A549 (cell line): ENCODE measurements around the gene STOX2. TPM values are rescaled to one million over a fixed set of nuclear protein-coding genes. Genes with fewer than 3 reads are reported as not detected.

Source experiments
- ATAC-seq, 2 experiments: fragments of 200-7000 bp in 1 of 2; fragments of >200 bp in 1 of 2; cut with Nextera tagmentation in 1 of 2; cut with Tn5 transposase in 1 of 2; 3 replicates each; pipeline versions ENCODE4 v1.8.0 to v1.9.1; 2018 to 2020; ENCODE audit warnings: mild to moderate bottlenecking in 1 of 2, moderate library complexity in 1 of 2
- CTCF ChIA-PET: fragments of 300-600 bp; sonication (Branson Sonifier 250); formaldehyde crosslinking; extraction: SDS; loops from one replicate; lab custom pipeline; 2021; ENCODE audit warnings: antibody characterized with exemption, inconsistent platforms; lab: Yijun Ruan, JAX
- POLR2A ChIA-PET: fragments of 350-600 bp; formaldehyde crosslinking; extraction: SDS; loops from one replicate; lab custom pipeline; 2021; ENCODE audit warnings: antibody characterized with exemption, inconsistent platforms; lab: Yijun Ruan, JAX
- DNase-seq, 2 experiments: peaks; one replicate each; pipeline versions ENCODE4 v3.0.0 to v3.0.0-alpha.2; 2011 to 2016; ENCODE audit warnings: low read depth in 1 of 2, low spot score in 1 of 2
- FAIRE-seq: peaks from 2 replicates; lab custom pipeline; 2011; peaks lifted over from hg19 to GRCh38; lab: Jason Lieb, UNC
- H3K27ac ChIP-seq, 2 experiments: fragments of >200 bp; sonication (Bioruptor Twin); formaldehyde crosslinking; 3 replicates each; pipeline ENCODE4 v1.5.1; 2016 to 2017
- H3K4me1 ChIP-seq: fragments of >200 bp; sonication (Bioruptor Twin); formaldehyde crosslinking; 3 replicates; pipeline ENCODE4 v1.6.1; 2016
- H3K4me2 ChIP-seq: fragments of >200 bp; sonication (Bioruptor Twin); formaldehyde crosslinking; 3 replicates; pipeline ENCODE4 v1.6.1; 2016
- H3K4me3 ChIP-seq: fragments of >200 bp; sonication (Bioruptor Twin); formaldehyde crosslinking; 3 replicates; pipeline ENCODE4 v1.5.1; 2016
- H3K9me3 ChIP-seq: fragments of >200 bp; sonication (Bioruptor Twin); formaldehyde crosslinking; 3 replicates; pipeline ENCODE4 v1.6.1; 2016
- BCL3 ChIP-seq: fragments of >200 bp; sonication (Bioruptor Twin); formaldehyde crosslinking; IDR thresholded peaks from 3 replicates; pipeline ENCODE4 v1.6.1; 2016
- BHLHE40 ChIP-seq: IDR thresholded peaks from 2 replicates; pipeline ENCODE4 v1.6.1; 2012; ENCODE audit warnings: low read depth, low read length, inconsistent platforms
- CBX2 ChIP-seq: fragments of 200-600 bp; sonication (generic); IDR thresholded peaks from 2 replicates; pipeline ENCODE4 v1.6.1; 2016; ENCODE audit warnings: low read depth, mild to moderate bottlenecking, borderline replicate concordance
- CBX8 ChIP-seq: fragments of 200-600 bp; sonication (generic); IDR thresholded peaks from 2 replicates; pipeline ENCODE4 v1.6.1; 2016
- E2F6 ChIP-seq: IDR thresholded peaks from 2 replicates; pipeline ENCODE4 v1.6.1; 2012; ENCODE audit warnings: low read depth, borderline replicate concordance
- EHF ChIP-seq: fragments of 250-450 bp; sonication (Bioruptor Pico); IDR thresholded peaks from 2 replicates; pipeline ENCODE4 v1.5.0; 2020; ENCODE audit warnings: mild to moderate bottlenecking
- EHMT2 ChIP-seq: fragments of 200-600 bp; sonication (generic); IDR thresholded peaks from 2 replicates; pipeline ENCODE4 v1.6.1; 2016; ENCODE audit warnings: antibody characterized with exemption, low read depth, mild to moderate bottlenecking, moderate library complexity
- ELK1 ChIP-seq: fragments of 150-350 bp; IDR thresholded peaks from 2 replicates; pipeline ENCODE4 v1.6.1; 2014; ENCODE audit warnings: low read depth, mild to moderate bottlenecking, low read length
- HOXA7 ChIP-seq: fragments of 250-450 bp; sonication (Bioruptor Pico); IDR thresholded peaks from 2 replicates; pipeline ENCODE4 v1.5.0; 2020; ENCODE audit warnings: mild to moderate bottlenecking, moderate library complexity
- JUNB ChIP-seq: fragments of >200 bp; sonication (Bioruptor Twin); formaldehyde crosslinking; IDR thresholded peaks from 2 replicates; pipeline ENCODE4 v1.6.1; 2016
- KDM1A ChIP-seq: fragments of 200-600 bp; sonication (generic); IDR thresholded peaks from 2 replicates; pipeline ENCODE4 v1.6.1; 2016; ENCODE audit warnings: low read depth, mild to moderate bottlenecking
- MAFK ChIP-seq: fragments of 450-650 bp; IDR thresholded peaks from 2 replicates; pipeline ENCODE4 v1.6.1; 2014; ENCODE audit not compliant: partially characterized antibody
- MAX ChIP-seq: IDR thresholded peaks from 2 replicates; pipeline ENCODE4 v1.6.1; 2012
- MYC ChIP-seq: IDR thresholded peaks from 2 replicates; pipeline ENCODE4 v1.6.1; 2012; ENCODE audit warnings: mild to moderate bottlenecking, inconsistent platforms, low read length, improper control_type of control experiment, borderline replicate concordance
- NR3C1 ChIP-seq: fragments of >200 bp; sonication (Bioruptor Twin); formaldehyde crosslinking; IDR thresholded peaks from 3 replicates; pipeline ENCODE4 v1.6.1; 2017
- PHF8 ChIP-seq: fragments of 200-600 bp; sonication (generic); IDR thresholded peaks from 2 replicates; pipeline ENCODE4 v1.6.1; 2016; ENCODE audit warnings: low read depth, mild to moderate bottlenecking, antibody characterized with exemption, moderate library complexity, borderline replicate concordance
- POLR2A ChIP-seq: IDR thresholded peaks from 2 replicates; pipeline ENCODE4 v1.6.1; 2012; ENCODE audit warnings: mild to moderate bottlenecking, low read length
- RARB ChIP-seq: fragments of 250-450 bp; sonication (Bioruptor Pico); IDR thresholded peaks from 2 replicates; pipeline ENCODE4 v1.8.0; 2021; ENCODE audit warnings: mild to moderate bottlenecking, moderate library complexity
- RCOR1 ChIP-seq: fragments of 150-350 bp; IDR thresholded peaks from 2 replicates; pipeline ENCODE4 v1.6.1; 2014; ENCODE audit warnings: antibody characterized with exemption, low read length, low read depth
- RFX5 ChIP-seq: fragments of 450-650 bp; IDR thresholded peaks from 2 replicates; pipeline ENCODE4 v1.7.1; 2014; ENCODE audit warnings: antibody characterized with exemption, mild to moderate bottlenecking, moderate library complexity
- RNF2 ChIP-seq: fragments of 200-600 bp; sonication (generic); IDR thresholded peaks from 2 replicates; pipeline ENCODE4 v1.6.1; 2016; ENCODE audit warnings: low read depth, mild to moderate bottlenecking, antibody characterized with exemption, moderate library complexity, borderline replicate concordance
- SMC3 ChIP-seq: fragments of >200 bp; sonication (Bioruptor Twin); formaldehyde crosslinking; IDR thresholded peaks from 3 replicates; pipeline ENCODE4 v1.6.1; 2018; ENCODE audit warnings: inconsistent platforms
- TFCP2L1 ChIP-seq: fragments of 250-450 bp; sonication (Bioruptor Pico); IDR thresholded peaks from 2 replicates; pipeline ENCODE4 v1.5.0; 2021; ENCODE audit warnings: mild to moderate bottlenecking
- USF2 ChIP-seq: fragments of 450-650 bp; IDR thresholded peaks from 2 replicates; pipeline ENCODE4 v1.6.1; 2014; ENCODE audit warnings: antibody characterized with exemption
- ZC3H11A ChIP-seq: fragments of 450-650 bp; IDR thresholded peaks from 2 replicates; pipeline ENCODE4 v1.6.1; 2014; ENCODE audit warnings: antibody characterized with exemption, mild to moderate bottlenecking
- ZFP36 ChIP-seq: fragments of 450-650 bp; IDR thresholded peaks from 2 replicates; pipeline ENCODE4 v1.6.1; 2014; ENCODE audit warnings: borderline replicate concordance; ENCODE audit not compliant: partially characterized antibody
- WGBS: methylation state at CpG from one replicate; pipeline ENCODE4 v1.1.6; 2017; ENCODE audit errors: missing lambda C conversion rate; 5-methylcytosine and 5-hydroxymethylcytosine counted together
- polyA plus RNA-seq, 4 experiments: library from polyadenylated mRNA; depleted of rRNA in 3 of 4; stranded (reverse); fragments of >200 nt; fragmentation: RNase III in 1 of 4; extraction: RNeasy Plus Mini Kit Qiagen cat#74134 plus additional on column Dnase treatment in 1 of 4; gene quantifications; 2 replicates in 3 of 4; 3 replicates in 1 of 4; pipeline ENCODE4 v1.2.3, GENCODE V29; 2011 to 2017

Gene STOX2
- polyA plus RNA-seq, 2 of the 4 experiments (the other 2 are of a cell fraction): 2.7 to 5.2 TPM

GRCh38 chr4:184014301-184014700 lies 109.2 kb downstream of the STOX2 start:
- FAIRE-seq (no peak), DNase-seq (no peak), ATAC-seq (no peak)
- no peaks in the 10 kb centered on the region for H3K9me3 ChIP-seq
- POLR2A ChIA-PET: no interaction called here
- TF ChIP-seq E2F6 (no peak), RNF2 (no peak), RFX5 (no peak), MAFK (no peak), MAX (no peak), BHLHE40 (no peak), RARB (no peak), USF2 (no peak), KDM1A (no peak)
- no peak overlapping the region for H3K4me2 ChIP-seq
- H3K4me1 ChIP-seq: no peaks in the 10 kb centered on the region
- no peak overlapping the region for H3K27ac ChIP-seq
- no peak overlapping the region for H3K4me3 ChIP-seq
- CTCF ChIA-PET: interaction anchor here (1.5 kb wide), 1 partner anchor 174 kb away, joined by 6 read pairs; no protein-coding TSS in a partner anchor
- 84% methylated on average over 6 of the region's 6 CpGs for WGBS

GRCh38 chr4:184016759-184017668 lies 111.9 kb downstream of the STOX2 start:
- POLR2A ChIA-PET: no interaction called here
- H3K27ac ChIP-seq: no peak overlapping the region
- H3K4me3 ChIP-seq: no peak overlapping the region
- CTCF ChIA-PET: interaction anchor here (1.2 kb wide), 1 partner anchor 12 kb away, joined by 4 read pairs; no protein-coding TSS in a partner anchor
- 91% methylated on average over 20 of the region's 20 CpGs for WGBS
- H3K4me1 ChIP-seq: no peaks in the 10 kb centered on the region
- TF ChIP-seq MAX (no peak), HOXA7 (CRISPR knock-in tag) (no peak)
- TF ChIP-seq, all 56 proteins: peak for 0
- ATAC-seq (no peak), DNase-seq (no peak), FAIRE-seq (no peak)
- Histone ChIP-seq H3K4me2 (no peak overlapping the region), H3K9me3 (no peaks in the 10 kb centered on the region)

GRCh38 chr4:184019076-184019475 lies 114.0 kb downstream of the STOX2 start:
- WGBS: 81% methylated on average over 1 of the region's 1 CpG
- ATAC-seq: no peak
- no peak overlapping the region for H3K4me2 ChIP-seq
- H3K9me3 ChIP-seq: no peaks in the 10 kb centered on the region
- H3K4me1 ChIP-seq: no peaks in the 10 kb centered on the region
- no peak overlapping the region for H3K27ac ChIP-seq
- ChIA-PET POLR2A (no interaction called here), CTCF (no interaction called here)
- FAIRE-seq: no peak
- TF ChIP-seq MAFK (no peak), ZC3H11A (no peak), MAX (no peak), POLR2A (no peak), PHF8 (no peak), ELK1 (no peak), SMC3 (no peak), NR3C1 (no peak), HOXA7 (CRISPR knock-in tag) (no peak), RCOR1 (no peak), TFCP2L1 (CRISPR knock-in tag) (no peak), EHF (CRISPR knock-in tag) (no peak), EHMT2 (no peak), ZFP36 (no peak), MYC (no peak), CBX2 (no peak), CBX8 (no peak), BCL3 (no peak), JUNB (no peak)
- no peak overlapping the region for H3K4me3 ChIP-seq
- DNase-seq: no peak
